Suppressor macrophage treated with lipopolysaccharide for 1 hour (primary cell): ENCODE measurements around the gene CDKL4.
A peak's percentile ranks its signal among the peaks of the same experiment; 100 is the strongest.
"Not testable (repeated sequence)": the region's sequence is repeated elsewhere in the genome, so short reads cannot be mapped to it uniquely, and the experiment has no call there.

ENCODE experiments used
- DNase-seq, 3 donors: peaks; one replicate each; pipeline ENCODE4 v3.0.0-alpha.2; 2020 to 2022

CDKL4 gene

GRCh38 chr2:39140948-39141333 lies 102.8 kb downstream of the CDKL4 start:
- not testable (repeated sequence) for DNase-seq

GRCh38 chr2:39140322-39140847 lies 103.4 kb downstream of the CDKL4 start:
- peak; percentile 40 to 55 (median 55) for DNase-seq

- DNase-seq = no peak
Measured at GRCh38 chr2:39139511-39140237, 104.1 kb downstream of the CDKL4 start.

GRCh38 chr2:39138837-39139211 lies 104.9 kb downstream of the CDKL4 start:
- DNase-seq = no peak

- DNase-seq = not testable (repeated sequence)
Measured at GRCh38 chr2:39138187-39138836, 105.5 kb downstream of the CDKL4 start.

- no peak for DNase-seq
Measured at GRCh38 chr2:39136799-39137198, 107.0 kb downstream of the CDKL4 start.

GRCh38 chr2:39135690-39136259 lies 108.0 kb downstream of the CDKL4 start:
- DNase-seq = peak in 1 of 3 donors; percentile 36

GRCh38 chr2:39133215-39133851 lies 110.4 kb downstream of the CDKL4 start:
- DNase-seq = no peak

- DNase-seq = peak; percentile 86 to 95 (median 86)
Measured at GRCh38 chr2:39128919-39129391, 114.8 kb downstream of the CDKL4 start.

- DNase-seq = peak in 2 of 3 donors; percentile 42 to 47
Measured at GRCh38 chr2:39127973-39128372, 115.8 kb downstream of the CDKL4 start.
